Keratinocyte (primary cell): ENCODE results near the gene CCN5.

Experiments used
- CTCF ChIP-seq, 3 experiments: IDR thresholded peaks in 1 of 3; conservative IDR thresholded peaks in 1 of 3; optimal IDR thresholded peaks in 1 of 3; 2 replicates in 2 of 3; 3 replicates in 1 of 3; pipeline versions ENCODE3 to v1.5.1; 2011; ENCODE audit warnings: low read length in 3 of 3, mild to moderate bottlenecking in 3 of 3, moderate library complexity in 2 of 3, control low read depth in 1 of 3, inconsistent platforms in 1 of 3; ENCODE audit not compliant: insufficient read depth in 2 of 3; ENCODE audit errors: extremely low read depth in 1 of 3
- EZH2 ChIP-seq: IDR thresholded peaks from one replicate; pipeline ENCODE4 v1.6.1; 2012; ENCODE audit warnings: inconsistent platforms, mild to moderate bottlenecking, low read length, moderate library complexity

- TF ChIP-seq CTCF (optimal IDR thresholded peaks at IDR 0.05 in 1 of 3, IDR thresholded peaks at IDR 0.05 in 1 of 3, conservative IDR thresholded peaks at IDR 0.05 in 1 of 3; ENCODE audit: extremely low read depth in 1 of 3, insufficient read depth in 2 of 3, low read length in 3 of 3) (no peak), EZH2 (no peak)
These were observed 33.2 kb upstream of the CCN5 start for GRCh38 chr20:44681796-44682566.
